ENCODE measurements around the gene HAND1. TPM values are rescaled to one million over a fixed set of nuclear protein-coding genes. Genes with fewer than 3 reads are reported as not detected.

The HAND1 gene
- total RNA-seq, 6 donors from 2014 or later: 1.7 TPM; not detected in 5

GRCh38 chr5:154456540-154456939 is 21.5 kb downstream of the HAND1 start:
- peaks cover 21 to 84% (median 61%) of the 10 kb centered on the region in 4 donors for H3K36me3 ChIP-seq
- DNase-seq (no peak), ATAC-seq (ENCODE audit: low FRiP score in 2 of 2) (no peak)
- no peaks in the 10 kb centered on the region for H3K27me3 ChIP-seq
- no peak overlapping the region for H3K4me3 ChIP-seq
- WGBS, 2 donors: 65 to 71% methylated on average over 3 of the region's 3 CpGs
- no peaks in the 10 kb centered on the region for H3K4me1 ChIP-seq
- TF ChIP-seq EP300 (IDR thresholded peaks at IDR 0.05): no peak
- no peak for TF ChIP-seq POLR2AphosphoS5 (IDR thresholded peaks at IDR 0.05)
- no peak for TF ChIP-seq CTCF (IDR thresholded peaks at IDR 0.05)
- no peak for TF ChIP-seq POLR2A (IDR thresholded peaks at IDR 0.05)
- no peak overlapping the region for H3K27ac ChIP-seq
- no peaks in the 10 kb centered on the region for H3K9me3 ChIP-seq

- Histone ChIP-seq H3K27me3 (no peaks in the 10 kb centered on the region), H3K36me3 (peaks cover 21 to 85% (median 65%) of the 10 kb centered on the region in 4 donors), H3K27ac (no peak overlapping the region), H3K9me3 (no peaks in the 10 kb centered on the region), H3K4me1 (no peaks in the 10 kb centered on the region), H3K4me3 (no peak overlapping the region)
- TF ChIP-seq CTCF (IDR thresholded peaks at IDR 0.05): no peak
- TF ChIP-seq POLR2A (IDR thresholded peaks at IDR 0.05): no peak
- no peak for TF ChIP-seq EP300 (IDR thresholded peaks at IDR 0.05)
- no peak for TF ChIP-seq POLR2AphosphoS5 (IDR thresholded peaks at IDR 0.05)
- ATAC-seq (ENCODE audit: low FRiP score in 2 of 2) (no peak), DNase-seq (no peak)
- 89 to 96% methylated on average over 5 of the region's 5 CpGs for WGBS, 2 donors
Measured at GRCh38 chr5:154455585-154455984, 22.4 kb downstream of the HAND1 start.

- no peak for ATAC-seq (ENCODE audit: low FRiP score in 2 of 2)
- Histone ChIP-seq H3K4me3 (no peak overlapping the region), H3K27ac (no peak overlapping the region), H3K4me1 (peaks cover 15 to 27% (median 17%) of the 10 kb centered on the region in 4 donors), H3K27me3 (no peaks in the 10 kb centered on the region), H3K9me3 (no peaks in the 10 kb centered on the region), H3K36me3 (peaks cover 21 to 59% (median 49%) of the 10 kb centered on the region in 4 donors)
- DNase-seq: no peak
- 88 to 93% methylated on average over 8 of the region's 8 CpGs for WGBS, 2 donors
- TF ChIP-seq POLR2AphosphoS5 (IDR thresholded peaks at IDR 0.05) (no peak), EP300 (IDR thresholded peaks at IDR 0.05) (no peak), POLR2A (IDR thresholded peaks at IDR 0.05) (no peak), CTCF (IDR thresholded peaks at IDR 0.05) (no peak)
Measured at GRCh38 chr5:154451957-154452356, 26.1 kb downstream of the HAND1 start.

GRCh38 chr5:154449786-154450185 is 28.2 kb downstream of the HAND1 start:
- Histone ChIP-seq H3K9me3 (no peaks in the 10 kb centered on the region), H3K36me3 (peaks cover 11 to 37% (median 30%) of the 10 kb centered on the region in 4 donors), H3K4me1 (peaks cover 20 to 27% (median 22%) of the 10 kb centered on the region in 4 donors), H3K4me3 (no peak overlapping the region), H3K27ac (no peak overlapping the region), H3K27me3 (no peaks in the 10 kb centered on the region)
- no peak for TF ChIP-seq EP300 (IDR thresholded peaks at IDR 0.05)
- no peak for TF ChIP-seq POLR2AphosphoS5 (IDR thresholded peaks at IDR 0.05)
- no peak for TF ChIP-seq POLR2A (IDR thresholded peaks at IDR 0.05)
- no peak for TF ChIP-seq CTCF (IDR thresholded peaks at IDR 0.05)
- WGBS, 2 donors: 79 to 92% methylated on average over 2 of the region's 2 CpGs
- ATAC-seq (ENCODE audit: low FRiP score in 2 of 2) (no peak), DNase-seq (no peak)

GRCh38 chr5:154447089-154447725 is 30.8 kb downstream of the HAND1 start:
- no peak for DNase-seq
- Histone ChIP-seq H3K36me3 (peaks cover 4 to 16% (median 9%) of the 10 kb centered on the region in 4 donors), H3K9me3 (no peaks in the 10 kb centered on the region), H3K4me3 (peak overlapping the region; percentile 87 to 99 (median 96)), H3K4me1 (peaks cover 23 to 34% (median 31%) of the 10 kb centered on the region in 4 donors), H3K27ac (peak overlapping the region in 3 of 4 donors; percentile 87 to 93 (median 89)), H3K27me3 (no peaks in the 10 kb centered on the region)
- no peak for ATAC-seq (ENCODE audit: low FRiP score in 2 of 2)
- no peak for TF ChIP-seq CTCF (IDR thresholded peaks at IDR 0.05)
- no peak for TF ChIP-seq EP300 (IDR thresholded peaks at IDR 0.05)
- no peak for TF ChIP-seq POLR2A (IDR thresholded peaks at IDR 0.05)
- no peak for TF ChIP-seq POLR2AphosphoS5 (IDR thresholded peaks at IDR 0.05)
- 6 to 12% methylated on average over 10 of the region's 10 CpGs for WGBS, 2 donors
